GM12874 (cell line): ENCODE data around the gene FBXL19.

ENCODE experiments used
- TF ChIP-seq, protein P1 (sequence below): IDR thresholded peaks from 2 replicates; pipeline ENCODE4 v1.5.1; 2011; ENCODE audit warnings: low read depth, mild to moderate bottlenecking, control low read depth, low read length, moderate library complexity; ENCODE audit not compliant: insufficient read depth

The FBXL19 gene

DNA sequence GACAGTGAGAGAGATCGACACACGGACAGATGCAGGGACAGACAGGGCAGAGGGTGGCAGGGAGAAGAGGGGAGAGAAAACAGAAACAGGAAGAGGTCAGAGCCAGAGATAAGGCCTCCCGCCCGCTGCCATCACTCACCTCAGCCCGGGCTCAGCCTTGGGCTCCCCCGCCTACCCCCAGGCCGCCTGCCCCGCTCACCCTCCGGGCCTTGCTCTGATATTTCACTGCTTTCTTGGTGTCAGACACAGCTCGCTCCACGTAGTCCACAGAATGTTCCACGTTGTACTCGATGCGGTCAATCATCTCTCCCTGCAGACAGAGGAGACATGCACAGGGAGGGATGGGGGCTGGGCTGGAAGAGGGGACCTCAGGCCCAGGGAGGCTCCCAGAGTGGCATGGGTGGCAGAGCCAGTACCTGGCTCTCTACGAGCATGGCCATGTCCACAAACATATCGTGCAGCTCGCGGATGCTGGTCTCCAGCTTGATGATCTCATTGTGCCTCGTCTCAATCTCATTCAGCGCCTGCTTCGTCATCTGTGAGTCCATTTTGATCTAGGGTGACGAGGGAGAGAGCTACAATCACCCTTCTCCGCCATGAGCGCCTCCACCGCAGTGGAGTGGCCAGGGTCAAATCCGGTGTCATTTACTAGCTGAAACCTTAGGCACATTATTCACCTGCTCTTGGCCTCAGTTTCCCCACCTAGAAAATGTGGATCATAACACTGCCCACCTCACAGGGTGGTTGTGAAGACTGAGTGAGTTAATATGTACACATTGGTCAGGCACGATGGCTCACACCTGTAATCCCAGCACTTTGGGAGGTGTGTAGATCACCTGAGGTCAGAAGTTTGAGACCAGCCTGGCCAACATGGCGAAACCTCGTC, 69.8 kb downstream of the FBXL19 start:
- TF ChIP-seq, protein P1, sequence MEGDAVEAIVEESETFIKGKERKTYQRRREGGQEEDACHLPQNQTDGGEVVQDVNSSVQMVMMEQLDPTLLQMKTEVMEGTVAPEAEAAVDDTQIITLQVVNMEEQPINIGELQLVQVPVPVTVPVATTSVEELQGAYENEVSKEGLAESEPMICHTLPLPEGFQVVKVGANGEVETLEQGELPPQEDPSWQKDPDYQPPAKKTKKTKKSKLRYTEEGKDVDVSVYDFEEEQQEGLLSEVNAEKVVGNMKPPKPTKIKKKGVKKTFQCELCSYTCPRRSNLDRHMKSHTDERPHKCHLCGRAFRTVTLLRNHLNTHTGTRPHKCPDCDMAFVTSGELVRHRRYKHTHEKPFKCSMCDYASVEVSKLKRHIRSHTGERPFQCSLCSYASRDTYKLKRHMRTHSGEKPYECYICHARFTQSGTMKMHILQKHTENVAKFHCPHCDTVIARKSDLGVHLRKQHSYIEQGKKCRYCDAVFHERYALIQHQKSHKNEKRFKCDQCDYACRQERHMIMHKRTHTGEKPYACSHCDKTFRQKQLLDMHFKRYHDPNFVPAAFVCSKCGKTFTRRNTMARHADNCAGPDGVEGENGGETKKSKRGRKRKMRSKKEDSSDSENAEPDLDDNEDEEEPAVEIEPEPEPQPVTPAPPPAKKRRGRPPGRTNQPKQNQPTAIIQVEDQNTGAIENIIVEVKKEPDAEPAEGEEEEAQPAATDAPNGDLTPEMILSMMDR = no peak

DNA sequence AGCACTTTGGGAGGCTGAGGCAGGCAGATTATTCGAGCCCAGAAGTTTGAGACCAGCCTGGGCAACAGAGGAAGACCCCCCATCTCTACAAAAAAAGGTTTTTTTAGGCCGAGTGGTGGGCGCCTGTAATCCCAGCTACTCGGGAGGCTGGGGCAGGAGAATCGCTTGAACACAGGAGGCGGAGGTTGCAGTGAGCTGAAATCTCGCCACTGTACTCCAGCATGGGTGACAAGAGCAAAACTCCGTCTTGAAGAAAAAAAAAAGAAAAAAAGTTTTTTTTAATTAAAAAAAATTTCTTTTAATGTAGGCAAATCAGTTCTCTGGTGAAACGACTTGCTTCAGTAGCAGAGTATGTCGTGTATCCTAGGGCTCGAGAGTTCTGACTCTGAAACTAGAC, 72.6 kb downstream of the FBXL19 start:
- TF ChIP-seq, protein P1 = no peak

DNA sequence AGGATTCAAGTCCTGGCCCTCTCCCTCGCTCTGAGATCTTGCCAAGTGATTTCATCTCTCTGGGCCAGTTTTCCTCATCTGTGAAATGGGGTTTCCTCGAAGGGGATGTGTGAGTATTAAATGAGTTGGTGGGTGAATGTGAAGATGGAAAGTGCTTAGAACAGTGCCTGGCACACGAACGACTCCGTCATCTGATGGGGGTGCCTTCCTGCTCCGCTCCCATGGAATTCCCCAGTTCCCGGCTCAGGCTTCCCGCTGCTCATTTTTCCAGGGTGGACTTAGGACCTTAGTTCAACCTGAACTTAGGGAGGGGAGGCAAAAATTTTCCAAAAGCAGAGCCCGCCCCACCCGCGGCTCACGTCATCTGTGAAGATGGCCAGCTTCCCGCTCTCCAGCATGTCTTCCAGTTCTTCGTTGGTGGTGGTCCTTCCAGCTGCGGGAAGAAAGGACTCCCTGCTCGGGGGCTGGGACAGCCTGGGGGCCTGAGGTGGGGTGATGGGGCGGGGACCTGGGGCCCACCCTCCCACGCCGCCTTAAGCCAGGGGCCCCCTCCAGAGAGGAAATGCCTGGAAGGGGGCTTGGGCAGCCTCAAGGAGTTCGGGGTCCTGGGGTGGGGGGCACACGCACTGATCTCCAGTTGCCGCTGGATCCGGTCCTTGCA, 73.1 kb downstream of the FBXL19 start:
- TF ChIP-seq, protein P1 = no peak

DNA sequence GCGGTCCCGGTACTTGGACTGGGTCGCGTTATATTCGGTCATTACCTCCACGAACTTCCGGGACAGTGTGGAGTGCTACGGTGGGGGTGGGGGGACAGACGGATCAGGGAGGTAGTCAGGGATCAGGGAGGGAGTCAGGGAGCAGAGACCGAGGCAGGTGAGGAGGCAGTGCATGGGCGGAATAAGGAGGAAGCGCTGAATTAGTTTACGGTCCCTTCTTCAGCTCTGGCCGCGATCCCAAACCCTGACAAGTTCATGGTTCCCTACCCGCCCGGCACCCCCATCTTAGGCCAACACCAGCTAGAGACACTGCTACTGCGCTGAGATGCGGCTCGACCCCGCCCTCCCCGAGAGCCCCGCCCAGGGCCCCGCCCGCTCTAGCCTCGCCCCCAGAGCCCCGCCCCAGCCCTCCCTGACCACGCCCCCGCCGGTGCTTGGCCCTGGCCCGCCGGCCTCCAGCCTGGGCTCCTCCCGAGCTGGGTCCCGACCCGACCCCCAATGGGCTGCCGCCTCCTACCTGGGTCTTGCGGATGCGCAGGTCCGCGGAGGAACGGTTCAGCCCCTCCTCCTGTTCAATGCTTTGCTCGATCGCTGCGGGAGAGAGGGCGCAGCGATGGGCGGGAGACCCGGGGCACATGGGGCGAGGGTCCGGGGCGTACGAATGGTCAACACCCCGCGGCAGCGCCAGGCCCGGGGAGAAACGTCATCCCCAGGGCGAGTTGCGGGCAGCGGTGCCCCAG, 73.8 kb downstream of the FBXL19 start:
- TF ChIP-seq, protein P1 = no peak

DNA sequence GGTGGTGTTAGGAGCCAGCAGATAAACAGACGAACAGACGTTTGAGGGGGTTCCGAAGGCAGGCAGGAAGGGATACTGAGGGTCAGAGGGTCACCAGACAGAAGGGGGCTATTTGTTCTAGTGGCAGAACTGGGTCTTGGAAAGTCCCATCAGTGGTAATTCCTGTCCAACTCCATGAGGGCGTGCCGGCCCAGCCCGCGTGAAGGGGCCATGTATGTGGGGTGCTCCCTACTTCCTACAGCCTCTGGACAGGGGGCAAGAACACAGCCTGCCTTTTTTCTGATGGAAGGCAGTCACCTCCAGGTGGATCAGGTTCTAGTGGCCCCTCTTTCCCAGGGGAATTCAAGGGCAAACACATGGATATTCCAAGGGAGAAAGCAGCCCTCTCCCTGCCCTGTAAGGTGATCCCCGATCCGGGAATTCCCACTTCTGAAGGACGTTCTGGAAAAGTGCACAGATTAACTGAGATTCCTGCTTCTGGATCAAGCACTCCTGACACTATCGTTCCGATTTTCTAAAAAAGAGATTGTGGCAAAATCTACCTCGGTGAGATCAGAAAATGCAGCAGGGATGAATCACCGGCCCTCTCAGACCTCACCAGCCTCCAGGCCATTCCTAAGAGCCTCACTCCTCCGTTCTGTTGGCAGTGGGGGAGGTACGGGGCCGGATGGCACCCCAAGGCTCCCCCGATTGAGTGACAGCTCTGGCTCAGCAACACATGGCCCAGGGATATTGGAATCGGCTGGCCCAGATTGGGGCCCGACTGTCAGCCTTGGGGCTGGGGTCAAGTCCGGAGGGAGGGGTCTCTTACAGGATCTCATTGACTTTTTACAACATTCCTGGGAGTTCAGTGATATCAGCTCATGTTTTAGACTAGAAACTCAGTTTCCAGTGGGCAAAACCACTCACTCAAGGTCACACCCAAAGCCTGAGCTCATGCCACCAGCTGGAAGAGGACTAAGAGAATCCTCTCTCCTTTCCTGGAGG, 74.6 kb downstream of the FBXL19 start:
- TF ChIP-seq, protein P1 = no peak
